GM15510 (cell line): Measurements from ENCODE around the gene SPTBN1.

Source experiments
- POLR2A ChIP-seq: IDR thresholded peaks from 3 replicates; pipeline ENCODE4 v1.6.1; 2011; ENCODE audit warnings: borderline replicate concordance; ENCODE audit not compliant: insufficient read length; ENCODE audit errors: extremely low read depth

Gene SPTBN1

DNA sequence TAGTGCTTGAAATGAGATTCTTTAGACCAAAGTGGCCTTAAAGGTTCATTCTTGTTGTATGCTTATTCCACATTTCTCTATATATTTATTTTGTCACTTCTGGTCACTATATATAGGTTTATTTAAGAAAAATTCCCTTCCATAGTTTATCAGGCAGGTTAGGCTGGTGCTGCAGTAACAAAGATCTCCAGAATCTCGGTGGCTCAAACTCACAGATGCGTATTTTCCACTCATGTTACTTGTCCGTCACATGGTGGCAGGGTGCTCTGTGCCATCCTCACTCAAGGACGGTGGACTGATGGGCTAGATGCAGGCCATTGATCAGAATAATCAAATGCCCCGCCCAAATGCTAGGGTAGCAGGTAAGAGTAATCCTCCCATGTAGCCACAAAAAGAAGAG lies 19.8 kb downstream of the SPTBN1 start:
- no peak for TF ChIP-seq POLR2A

DNA sequence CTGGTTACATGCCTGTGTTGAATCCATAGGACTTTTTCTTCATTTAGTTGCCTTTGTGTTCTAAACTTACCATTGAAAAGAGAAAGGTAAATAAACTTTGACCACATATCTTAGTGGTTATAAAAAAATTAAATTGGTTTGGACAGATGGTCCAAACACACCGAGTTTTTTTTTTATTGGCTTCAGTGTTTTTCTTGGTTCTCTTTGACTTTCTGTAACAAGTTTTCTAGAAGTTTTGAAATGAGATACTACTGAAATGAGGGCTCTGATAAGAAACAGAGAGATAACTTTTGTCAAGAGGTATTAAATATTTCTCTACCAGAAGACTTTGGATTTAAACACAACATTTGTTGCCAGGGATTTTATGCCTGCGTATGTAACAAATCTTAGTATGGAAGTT lies 20.7 kb downstream of the SPTBN1 start:
- TF ChIP-seq POLR2A: no peak

DNA sequence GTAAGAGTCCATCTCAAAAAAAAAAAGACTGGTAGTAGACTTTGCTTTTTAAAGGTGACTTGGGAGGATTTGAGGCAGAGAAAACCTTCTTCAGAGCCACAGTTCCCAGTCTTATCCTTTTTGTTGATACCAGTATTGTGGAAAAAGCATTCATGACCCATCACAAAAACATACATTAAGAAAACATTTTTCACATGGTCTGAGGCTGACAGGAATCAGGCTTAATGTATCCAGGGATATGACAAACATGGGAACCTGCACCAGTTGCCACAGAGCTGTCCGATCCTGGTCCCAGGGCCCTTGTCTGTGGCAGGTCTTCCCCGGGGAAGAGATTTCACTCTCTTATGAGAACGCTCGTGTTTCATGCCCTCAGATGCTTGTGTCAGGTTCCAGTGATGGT lies 21.8 kb downstream of the SPTBN1 start:
- TF ChIP-seq POLR2A: no peak

DNA sequence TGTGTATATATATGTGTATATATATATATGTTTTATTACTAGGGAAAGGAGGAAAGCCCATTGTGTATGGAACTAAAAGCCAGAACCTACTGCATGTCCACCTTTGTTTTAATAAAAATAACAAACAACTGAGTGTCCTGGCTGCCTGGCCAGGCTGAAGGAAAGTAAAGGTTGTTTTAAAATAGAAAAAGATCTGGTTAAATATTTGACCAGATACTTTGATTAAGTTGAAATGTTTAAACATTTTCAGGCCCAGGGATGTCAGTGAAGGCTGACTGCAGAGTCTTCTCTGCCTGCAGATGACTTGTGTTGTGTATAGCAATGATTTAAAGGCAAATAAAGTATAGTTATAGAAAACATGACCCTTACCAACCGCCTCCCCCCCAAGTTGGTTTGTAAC lies 22.8 kb downstream of the SPTBN1 start:
- TF ChIP-seq POLR2A: no peak

DNA sequence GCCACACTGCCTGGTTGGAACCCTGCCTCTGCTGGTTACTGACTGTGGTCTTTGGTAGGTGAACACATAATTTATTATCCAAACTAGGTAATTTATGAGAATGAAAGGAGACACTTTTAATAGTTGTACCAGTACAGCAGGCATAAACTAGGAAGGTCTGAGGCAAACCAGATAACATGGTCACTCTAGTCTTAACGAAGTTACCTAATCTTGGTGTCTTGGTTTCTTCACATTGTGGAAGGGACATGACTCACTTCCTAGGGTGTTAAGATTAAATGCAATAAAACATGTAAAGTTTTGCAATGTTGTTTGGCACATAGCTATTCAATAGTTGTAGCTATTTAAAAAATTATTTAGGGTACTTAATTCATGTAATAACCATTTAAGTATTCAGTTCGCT lies 23.3 kb downstream of the SPTBN1 start:
- TF ChIP-seq POLR2A: no peak

DNA sequence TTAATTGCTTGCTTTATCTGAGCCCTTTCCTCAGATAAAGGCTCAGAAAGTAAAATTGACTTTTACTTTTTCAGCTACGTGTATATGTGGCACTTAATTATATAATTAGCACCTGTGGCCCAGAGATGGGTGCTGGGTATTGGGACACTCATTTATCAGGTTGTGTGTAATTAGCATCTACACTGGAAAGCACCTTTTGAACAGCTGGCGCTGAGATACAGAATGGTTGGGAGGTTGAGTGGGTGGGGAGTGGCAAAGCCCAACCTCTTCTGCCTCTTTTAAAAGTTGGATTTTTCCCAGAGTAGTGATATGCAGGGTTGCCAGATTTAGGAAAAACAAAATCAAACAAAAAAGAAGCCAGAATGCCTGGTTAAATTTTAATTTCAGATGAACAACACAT lies 23.9 kb downstream of the SPTBN1 start:
- TF ChIP-seq POLR2A: no peak

DNA sequence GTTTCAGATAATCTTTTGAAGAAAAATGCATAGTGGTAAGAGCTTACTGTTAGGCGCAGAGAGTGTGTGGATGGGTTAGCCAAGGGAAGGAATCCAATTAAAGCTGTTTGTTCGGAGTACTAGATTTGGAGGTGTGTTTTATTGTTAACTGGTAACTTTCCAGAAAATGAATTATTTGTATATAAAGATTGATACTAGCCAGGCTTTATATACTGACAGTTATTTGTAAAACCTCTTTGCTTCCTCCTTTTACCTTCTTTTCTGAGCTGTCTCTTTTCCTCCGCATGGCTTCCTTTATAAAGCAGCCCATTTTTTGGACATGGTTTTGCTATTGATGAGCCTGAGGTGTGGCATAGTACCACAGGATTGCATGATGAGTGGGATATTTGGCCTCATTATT lies 25.6 kb downstream of the SPTBN1 start:
- TF ChIP-seq POLR2A: no peak

DNA sequence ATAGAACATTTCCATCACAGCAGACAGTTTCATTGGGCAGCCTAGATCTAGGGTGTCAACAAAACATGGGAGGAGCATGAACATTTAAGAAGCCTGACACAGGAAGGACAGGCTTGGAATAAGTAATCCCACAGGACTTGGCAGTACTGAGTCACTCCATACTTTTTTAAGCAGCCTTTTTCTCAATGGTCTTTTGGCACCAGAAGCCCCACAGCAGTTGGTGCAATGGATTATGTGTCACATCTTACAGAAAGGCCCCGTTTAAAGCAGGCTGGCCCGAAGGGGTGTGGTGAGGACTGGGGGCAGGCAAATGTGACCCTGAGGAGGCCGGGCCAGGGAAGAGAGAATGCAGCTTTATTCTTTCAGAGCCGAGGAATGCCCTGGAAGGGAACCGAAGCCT lies 26.6 kb downstream of the SPTBN1 start:
- TF ChIP-seq POLR2A: no peak

DNA sequence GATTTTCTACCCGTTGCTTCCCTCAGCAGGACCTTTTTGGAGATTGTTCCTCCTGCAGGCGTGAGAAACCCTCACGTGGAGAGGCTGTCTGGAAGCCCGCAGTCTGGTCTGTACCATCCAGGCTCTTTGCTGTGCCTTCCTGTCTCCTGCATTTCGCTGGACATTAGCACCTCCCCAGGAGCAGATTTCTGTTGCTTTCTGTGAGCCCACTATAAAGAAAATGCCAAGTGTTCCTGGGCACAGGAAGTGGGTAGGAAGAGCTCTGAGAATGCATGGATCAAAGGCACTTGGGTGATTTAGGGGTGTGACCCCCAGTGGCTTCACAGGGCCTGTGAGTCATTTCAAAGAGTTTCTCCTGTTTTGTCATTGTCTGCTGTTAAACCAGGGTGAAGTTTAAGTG lies 27.3 kb downstream of the SPTBN1 start:
- no peak for TF ChIP-seq POLR2A

DNA sequence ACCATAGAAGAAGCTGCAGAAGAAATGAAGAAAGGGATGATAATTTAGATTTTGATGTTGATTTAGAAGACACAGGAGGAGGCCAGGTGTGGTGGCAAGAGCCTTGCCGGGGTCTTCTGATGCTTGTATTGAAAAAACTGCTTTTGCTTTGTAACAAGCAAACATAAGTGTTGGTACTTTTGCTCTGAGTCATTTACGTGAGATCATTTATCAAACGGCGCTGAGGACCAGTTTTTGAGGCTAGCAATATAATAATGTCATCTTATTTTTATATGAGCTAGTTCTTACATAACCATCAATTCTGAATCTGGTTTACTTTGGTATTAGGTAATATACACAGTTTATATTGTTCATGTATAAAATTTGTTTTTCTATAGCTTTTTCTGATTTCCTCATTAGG lies 30.6 kb downstream of the SPTBN1 start:
- no peak for TF ChIP-seq POLR2A

DNA sequence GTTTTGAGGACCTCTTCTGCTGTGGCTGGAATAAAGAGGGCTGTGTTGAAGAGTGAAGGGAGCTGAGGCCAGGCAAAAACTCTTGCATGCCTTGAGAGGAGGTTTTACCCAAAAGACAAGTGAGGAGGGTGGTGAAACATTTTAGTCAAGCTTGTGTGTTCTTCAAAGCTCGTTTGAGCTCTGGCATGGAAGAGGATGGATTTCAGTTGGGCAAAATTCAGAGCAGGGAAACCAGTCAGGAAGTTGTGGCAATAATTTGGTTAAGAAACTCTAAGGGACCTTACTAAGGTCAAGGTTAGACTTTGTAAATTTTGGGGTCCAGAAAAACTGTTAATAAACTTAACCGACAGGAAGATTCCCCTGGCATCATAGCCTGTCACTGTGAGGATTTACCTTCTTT lies 34.7 kb downstream of the SPTBN1 start:
- no peak for TF ChIP-seq POLR2A

DNA sequence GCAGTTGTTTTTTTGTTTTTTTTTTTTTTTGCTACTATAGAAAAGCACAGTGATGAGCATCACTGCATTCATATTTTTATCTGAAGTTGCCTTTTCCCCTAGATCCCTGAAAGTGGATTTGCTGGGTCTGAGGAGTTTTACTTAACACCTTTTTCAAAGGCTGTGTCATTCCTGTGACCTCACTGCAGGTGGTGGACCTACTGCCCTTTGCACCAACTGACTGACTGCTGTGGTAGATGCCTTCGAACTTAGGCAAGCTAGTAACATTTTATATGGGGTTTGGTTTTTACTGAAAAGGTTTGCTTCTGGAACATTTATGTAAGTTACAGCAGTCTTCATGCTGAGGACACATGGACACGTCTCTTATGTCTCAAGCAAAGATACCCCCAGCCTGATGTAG lies 36.2 kb downstream of the SPTBN1 start:
- TF ChIP-seq POLR2A: no peak

DNA sequence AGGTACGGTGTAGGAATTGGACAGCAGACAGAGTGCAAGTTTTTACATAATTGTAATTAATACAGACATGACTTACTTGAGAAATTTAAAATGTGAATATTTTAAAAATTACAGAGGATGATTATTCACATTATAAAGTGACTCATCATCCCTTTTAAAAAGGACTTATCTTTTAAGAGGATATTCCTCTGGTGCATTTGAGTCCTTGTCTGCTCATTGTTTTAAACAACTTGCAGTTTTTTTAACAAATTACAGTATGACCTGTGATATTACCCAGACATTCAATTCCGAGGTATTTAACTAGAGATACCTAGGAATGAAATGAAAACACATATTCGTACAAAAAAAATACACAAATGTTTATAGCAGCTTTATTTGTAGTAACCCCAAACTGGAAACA lies 38.0 kb downstream of the SPTBN1 start:
- no peak for TF ChIP-seq POLR2A

DNA sequence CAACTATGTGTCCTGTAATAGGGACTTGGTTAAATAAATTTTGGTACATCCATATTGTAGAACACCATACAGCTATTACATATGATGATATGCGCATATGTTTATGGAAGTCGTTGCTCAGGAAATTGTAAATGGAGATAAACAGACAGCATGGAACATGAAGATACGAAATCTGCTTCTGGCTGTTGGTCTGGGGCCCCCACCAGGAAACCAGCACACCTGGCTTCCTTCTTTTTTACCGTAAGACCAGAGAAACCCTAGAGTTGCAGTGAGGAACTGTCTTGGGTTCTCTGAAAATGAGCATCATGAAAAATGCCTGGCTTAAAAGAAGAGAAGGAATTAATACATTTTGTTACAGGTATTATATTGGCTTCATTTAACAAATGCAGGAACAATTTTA lies 40.8 kb downstream of the SPTBN1 start:
- no peak for TF ChIP-seq POLR2A

DNA sequence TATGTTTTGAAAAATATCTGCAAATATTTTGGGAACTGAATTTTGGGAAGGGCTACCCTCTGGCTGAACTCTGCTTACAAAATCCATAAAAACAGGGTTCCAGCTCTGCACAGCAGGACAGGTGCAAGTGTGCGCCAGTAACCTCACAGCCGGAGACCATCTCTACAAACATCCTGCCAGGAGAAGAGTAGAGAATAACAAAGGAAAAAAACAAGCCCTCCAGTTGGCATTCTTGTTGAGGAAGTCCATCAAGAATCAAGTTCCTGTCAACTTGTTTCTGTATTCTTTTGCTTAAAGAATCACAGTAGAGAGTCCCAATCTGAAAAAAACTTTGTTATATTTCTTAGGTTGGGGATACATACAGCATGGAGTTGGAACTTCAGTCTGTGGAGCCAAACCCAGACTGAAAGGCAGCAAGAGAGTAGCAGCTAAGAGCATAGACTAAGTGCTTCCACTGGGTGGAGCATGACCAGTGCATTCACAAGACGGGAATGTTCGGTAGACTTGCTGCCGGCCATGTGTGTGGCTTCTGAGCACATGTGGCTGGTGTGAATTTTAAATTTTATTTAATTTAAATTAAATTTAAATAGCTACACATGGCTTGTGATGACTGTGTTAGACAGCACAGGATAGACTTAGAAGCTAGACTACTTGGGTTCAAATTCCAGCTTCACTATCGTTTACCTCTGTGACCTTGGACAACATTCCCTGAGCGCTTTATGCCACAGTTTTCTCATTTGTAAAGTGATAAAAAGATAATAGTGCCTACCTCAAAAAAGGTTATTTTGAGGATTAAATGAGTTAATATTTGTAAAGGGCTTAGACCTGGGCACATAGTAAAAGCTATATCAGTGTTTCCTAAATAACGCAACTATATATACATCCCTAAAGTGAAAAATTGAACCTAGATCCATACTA lies 41.9 kb downstream of the SPTBN1 start:
- no peak for TF ChIP-seq POLR2A

DNA sequence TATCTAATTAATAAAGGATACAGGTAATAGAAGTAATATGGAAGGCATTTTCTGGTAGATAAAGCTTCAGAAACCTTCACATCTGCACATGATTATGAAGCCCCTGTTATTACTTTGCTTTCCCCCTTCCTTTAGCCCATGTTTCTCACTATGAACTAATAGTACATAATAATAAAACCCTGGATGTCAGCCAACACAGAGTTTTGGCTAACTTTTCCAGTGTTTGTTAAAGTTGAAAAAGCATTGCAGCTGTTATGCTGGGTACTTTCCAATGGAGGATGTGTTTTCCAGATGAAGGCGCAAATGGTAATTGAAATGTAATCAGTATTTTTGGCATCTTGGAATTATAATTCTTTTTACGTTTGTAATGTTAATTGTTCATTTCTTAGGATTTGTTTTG lies 43.5 kb downstream of the SPTBN1 start:
- no peak for TF ChIP-seq POLR2A
